Measurements from ENCODE around the gene ACOT12.

- TF ChIP-seq CTCF (IDR thresholded peaks at IDR 0.05; ENCODE audit: low read depth, low read length) (no peak), EZH2phosphoT487 (IDR thresholded peaks at IDR 0.05; ENCODE audit: low read depth) (no peak)
These were observed 91.3 kb downstream of the ACOT12 start for GRCh38 chr5:81302596-81302995.

Data from OCI-LY3 (cell line).